ENCODE measurements around the gene CDC42EP3. TPM values are rescaled to one million over a fixed set of nuclear protein-coding genes. Genes with fewer than 3 reads are reported as not detected.

The CDC42EP3 gene
- total RNA-seq, 1 donor from 2014 or later: 126 TPM

DNA sequence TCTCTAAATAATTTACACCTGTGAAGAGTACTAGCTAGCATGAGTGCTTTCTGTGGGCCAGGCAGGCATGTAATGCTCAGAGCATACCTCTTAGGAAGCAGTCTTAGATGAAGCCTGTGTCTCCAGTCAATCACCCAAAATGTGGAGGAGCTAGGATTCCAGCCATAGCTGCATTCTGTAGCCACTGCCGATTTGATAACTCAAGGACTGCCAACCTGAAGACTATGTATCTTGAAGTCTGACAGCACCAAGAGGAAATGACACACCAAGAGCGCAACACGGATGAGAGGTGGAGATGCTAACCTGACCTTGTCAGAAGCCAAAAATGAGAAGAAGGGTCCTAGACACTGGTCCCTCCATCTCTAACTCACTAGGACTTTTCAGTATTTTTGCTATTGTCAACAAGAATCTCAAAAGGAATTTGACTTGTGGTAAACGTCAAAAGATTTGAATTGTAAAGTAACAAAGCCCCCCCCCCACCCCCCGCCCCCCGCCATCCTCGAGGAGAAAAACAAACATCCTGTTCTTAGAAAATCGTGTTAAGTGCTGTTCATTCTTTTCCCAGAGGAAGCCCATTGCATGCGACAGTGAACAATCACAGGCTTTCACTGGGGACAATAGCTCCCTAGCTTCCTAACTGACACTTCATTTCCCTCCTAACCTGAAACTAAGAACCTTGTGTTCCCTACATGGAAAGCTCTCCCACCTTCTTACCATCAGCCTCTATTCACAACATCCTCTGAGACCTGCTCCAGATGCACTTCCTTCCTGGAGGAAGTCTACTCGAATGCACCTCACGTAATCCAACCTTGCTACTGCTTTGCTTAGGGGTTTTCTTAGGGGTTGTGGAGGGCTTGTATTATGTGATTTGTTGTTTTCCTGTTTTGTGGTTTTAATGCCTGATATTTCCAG lies 14.7 kb downstream of the CDC42EP3 start:
- DNase-seq (ENCODE audit: extremely low read depth, low read depth, low spot score): peak; percentile 96

DNA sequence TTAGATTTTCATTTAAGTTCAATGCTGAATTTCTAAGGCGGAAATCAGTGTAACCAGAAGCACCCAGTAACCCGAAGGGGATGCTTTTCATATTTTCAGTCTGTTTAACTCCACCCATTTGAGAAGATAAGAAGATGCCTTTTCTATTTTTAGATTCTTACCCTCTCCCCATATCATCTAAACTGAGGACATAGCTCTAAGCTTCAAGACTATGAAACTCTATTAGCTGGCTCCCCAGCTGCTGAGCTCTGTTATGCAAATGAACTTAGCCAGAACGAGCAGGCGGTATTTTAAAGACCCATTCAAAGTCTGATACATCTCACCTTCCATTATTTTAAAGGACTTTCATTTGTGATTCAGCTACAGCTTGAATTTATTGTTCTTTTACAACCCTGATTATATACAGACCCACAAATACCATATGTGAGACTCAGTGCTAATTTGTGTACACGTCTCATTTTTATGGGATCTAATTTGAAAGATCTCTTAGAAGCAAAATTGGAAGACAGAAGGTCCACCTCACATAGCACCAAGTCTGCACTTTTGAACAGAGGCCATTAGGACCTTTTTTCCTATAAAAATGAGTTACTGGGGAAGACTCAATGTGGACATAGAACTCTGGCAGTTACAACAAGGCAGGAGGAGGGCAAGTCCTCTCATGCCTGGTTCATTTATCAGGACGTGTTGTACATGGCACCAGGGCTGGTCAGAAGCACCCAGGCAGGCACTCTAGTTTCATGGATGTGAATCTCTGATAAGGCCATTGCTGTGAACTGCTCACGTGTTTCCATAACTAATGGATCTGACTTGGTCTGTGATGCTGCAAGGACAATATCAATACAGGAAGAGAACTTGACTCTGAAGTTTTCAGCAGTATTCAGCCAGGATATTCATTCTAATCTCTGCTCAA lies 16.3 kb downstream of the CDC42EP3 start:
- no peak for DNase-seq (ENCODE audit: extremely low read depth, low read depth, low spot score)

DNA sequence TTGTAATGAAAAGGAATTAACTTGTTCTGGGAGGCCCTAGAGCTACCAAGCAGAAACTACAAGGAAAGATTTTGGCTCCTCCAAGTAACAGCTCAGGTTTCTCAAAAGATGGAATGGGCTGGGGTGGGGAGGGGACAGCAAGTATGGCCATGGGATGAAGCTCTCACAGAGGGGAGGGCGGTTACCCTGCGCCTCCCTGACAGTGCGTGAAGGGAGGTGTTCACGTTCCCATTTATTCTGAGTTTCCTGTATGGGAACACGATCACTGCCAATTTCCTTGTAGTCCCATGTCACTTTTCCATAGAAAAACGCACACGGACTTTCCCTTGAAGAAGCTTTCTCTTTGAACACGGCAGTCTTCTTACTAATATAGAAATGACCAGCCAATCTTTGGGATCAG lies 17.0 kb downstream of the CDC42EP3 start:
- no peak for DNase-seq (ENCODE audit: extremely low read depth, low read depth, low spot score)

- no peak for DNase-seq (ENCODE audit: extremely low read depth, low read depth, low spot score)
These were observed 17.6 kb downstream of the CDC42EP3 start for GRCh38 chr2:37653805-37654378.

GRCh38 chr2:37653093-37653492 lies 18.3 kb downstream of the CDC42EP3 start:
- DNase-seq (ENCODE audit: extremely low read depth, low read depth, low spot score): no peak

- no peak for DNase-seq (ENCODE audit: extremely low read depth, low read depth, low spot score)
These were observed 19.2 kb downstream of the CDC42EP3 start for GRCh38 chr2:37652199-37652640.

- DNase-seq (ENCODE audit: extremely low read depth, low read depth, low spot score): no peak
These were observed 20.8 kb downstream of the CDC42EP3 start for GRCh38 chr2:37650548-37651093.

DNA sequence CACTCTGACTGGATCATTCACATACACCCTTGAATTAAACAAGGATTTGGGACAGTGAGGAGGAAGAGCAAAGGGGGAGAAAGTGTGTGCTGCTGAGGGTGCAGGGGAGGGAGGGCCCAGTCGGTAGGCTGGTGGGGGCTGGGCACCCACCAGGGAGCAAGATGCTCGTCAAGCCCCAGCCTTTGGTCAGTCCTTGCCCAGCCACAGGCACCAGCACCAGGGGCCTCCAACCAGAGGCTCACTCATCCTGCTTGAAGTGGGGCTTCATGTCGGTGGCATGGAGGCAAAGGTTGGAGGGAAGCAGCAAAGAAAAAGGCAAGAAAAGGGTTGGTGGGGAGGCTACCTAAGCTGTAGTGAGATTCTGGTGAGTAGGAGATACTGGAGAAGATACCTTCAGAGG lies 21.9 kb downstream of the CDC42EP3 start:
- no peak for DNase-seq (ENCODE audit: extremely low read depth, low read depth, low spot score)

DNA sequence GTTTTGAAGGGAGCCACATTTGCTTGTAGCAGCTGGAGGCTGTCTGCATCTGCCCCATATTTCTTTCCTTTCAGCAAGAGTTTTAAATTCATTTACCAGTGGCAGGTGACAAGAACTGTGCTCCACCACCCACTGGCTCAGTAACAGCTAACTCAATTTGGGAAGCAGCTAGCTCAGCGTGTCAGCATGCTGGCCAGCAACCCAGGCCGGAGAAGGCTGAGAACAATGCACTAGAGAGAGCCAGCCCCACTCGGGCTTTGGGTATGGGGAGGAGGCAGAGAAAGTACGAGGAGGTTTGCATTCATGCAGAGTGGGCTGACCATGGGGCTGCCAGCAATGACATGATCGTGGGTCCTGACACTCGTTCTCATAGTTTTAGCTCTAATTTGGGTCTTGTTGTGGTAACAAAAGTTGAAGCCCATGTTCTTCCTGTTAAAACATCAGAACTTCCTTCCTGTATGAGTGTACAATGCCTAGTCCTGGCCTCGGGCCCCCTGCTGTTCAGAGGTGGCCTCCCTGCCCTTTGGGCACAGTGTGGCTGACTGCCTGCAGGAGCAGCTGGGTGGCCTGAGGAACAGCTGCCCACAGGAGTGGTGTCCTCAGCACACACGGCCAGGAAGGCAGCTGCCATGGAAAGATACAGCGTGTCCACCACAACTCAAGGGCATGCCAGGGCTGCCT lies 23.0 kb downstream of the CDC42EP3 start:
- no peak for DNase-seq (ENCODE audit: extremely low read depth, low read depth, low spot score)

- no peak for DNase-seq (ENCODE audit: extremely low read depth, low read depth, low spot score)
These were observed 23.5 kb downstream of the CDC42EP3 start for GRCh38 chr2:37647971-37648330.

DNA sequence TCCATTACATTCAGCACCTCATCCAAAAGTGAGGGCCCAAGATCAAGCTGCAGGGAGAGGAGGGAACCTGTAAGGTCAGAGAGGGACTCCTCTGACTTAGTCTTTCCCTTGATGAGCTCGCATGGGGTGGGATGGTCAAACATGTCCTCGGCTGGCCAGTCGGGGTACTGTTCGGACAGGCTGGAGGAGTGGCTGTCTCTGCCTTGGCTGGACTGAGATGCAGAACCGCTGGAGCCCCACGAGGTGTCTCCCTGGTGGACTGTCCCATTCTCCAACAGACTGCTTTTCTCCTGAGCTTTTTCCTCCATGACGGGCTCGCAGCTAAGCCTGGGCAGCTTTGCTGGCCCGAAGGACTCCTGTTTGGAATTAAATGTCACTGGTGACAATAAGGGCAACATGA lies 25.6 kb downstream of the CDC42EP3 start:
- no peak for DNase-seq (ENCODE audit: extremely low read depth, low read depth, low spot score)

DNA sequence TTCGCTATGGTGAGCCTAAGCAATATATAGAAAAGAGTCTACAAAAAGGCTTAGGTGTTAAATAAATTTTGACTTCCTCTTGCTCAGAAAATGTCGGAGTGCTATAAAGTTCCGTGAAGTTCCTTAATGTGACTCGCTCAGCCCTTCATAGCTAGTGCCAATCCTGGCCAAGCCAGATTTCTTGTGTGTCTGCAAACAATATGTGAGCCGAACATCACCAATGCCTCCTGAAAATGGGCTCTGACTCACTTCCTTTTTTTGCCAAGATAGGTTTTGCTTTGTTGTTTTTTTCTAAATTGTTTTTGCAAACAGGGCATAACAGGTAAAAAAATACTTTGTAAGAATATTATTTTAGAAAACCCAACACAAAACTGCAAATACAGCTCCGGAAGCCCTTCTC lies 26.1 kb downstream of the CDC42EP3 start:
- DNase-seq (ENCODE audit: extremely low read depth, low read depth, low spot score): no peak

GRCh38 chr2:37644191-37644590 lies 27.3 kb downstream of the CDC42EP3 start:
- DNase-seq (ENCODE audit: extremely low read depth, low read depth, low spot score): no peak

DNA sequence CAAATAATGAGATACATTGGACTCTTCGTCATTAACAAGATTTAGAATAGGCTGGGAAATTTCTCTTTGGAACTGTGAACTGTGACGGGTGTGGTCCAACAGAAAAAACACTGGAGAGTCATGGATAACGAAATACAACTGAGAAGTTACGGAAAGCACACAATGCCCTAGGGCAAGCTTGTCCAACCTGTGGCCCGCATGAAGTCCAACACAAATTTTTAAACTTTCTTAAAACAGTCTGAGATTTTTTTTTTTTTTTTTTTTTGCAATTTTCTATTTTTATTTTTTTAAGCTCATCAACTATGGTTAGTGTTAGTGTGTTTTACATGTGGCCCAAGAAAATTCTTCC lies 27.7 kb downstream of the CDC42EP3 start:
- DNase-seq (ENCODE audit: extremely low read depth, low read depth, low spot score): no peak

- no peak for DNase-seq (ENCODE audit: extremely low read depth, low read depth, low spot score)
These were observed 28.3 kb downstream of the CDC42EP3 start for GRCh38 chr2:37642907-37643729.

DNA sequence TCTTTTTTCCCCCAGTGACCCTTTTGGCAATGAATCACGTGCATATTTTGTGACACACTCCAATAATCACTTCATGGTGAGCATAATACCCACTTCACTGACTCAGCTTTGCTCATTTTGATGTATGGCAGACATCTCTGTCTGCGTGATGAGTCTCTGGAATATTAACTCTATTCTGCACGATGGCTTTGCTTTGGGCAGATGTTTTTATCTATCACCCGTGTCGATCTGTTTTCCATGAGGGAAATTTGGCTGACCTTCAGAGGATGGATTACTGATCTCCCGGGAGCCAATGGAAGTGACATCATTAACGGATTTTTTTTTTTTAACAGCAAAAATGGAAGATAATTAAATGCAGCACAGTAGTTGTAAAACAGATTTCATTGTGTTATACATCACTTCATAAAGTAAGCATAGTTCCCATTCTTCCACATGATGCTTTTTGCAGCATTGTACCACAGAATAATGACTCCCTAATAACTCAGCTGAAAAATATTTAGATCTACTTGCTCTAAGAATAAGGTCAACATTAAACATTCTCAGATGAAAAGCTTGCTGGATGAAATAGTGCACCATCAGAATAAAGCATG lies 29.8 kb downstream of the CDC42EP3 start:
- DNase-seq (ENCODE audit: extremely low read depth, low read depth, low spot score): no peak

- no peak for DNase-seq (ENCODE audit: extremely low read depth, low read depth, low spot score)
These were observed 31.8 kb downstream of the CDC42EP3 start for GRCh38 chr2:37639631-37640030.

- DNase-seq (ENCODE audit: extremely low read depth, low read depth, low spot score): no peak
These were observed 32.5 kb downstream of the CDC42EP3 start for GRCh38 chr2:37638973-37639372.

- no peak for DNase-seq (ENCODE audit: extremely low read depth, low read depth, low spot score)
These were observed 33.5 kb downstream of the CDC42EP3 start for GRCh38 chr2:37637985-37638384.

Data from glomerular endothelial cell (primary cell).